GM23338 (cell line): ENCODE data around the gene SPRED2. TPM values are rescaled to one million over a fixed set of nuclear protein-coding genes. Genes with fewer than 3 reads are reported as not detected.

Source experiments
- ATAC-seq: fragments of 200-7000 bp; cut with Tn5 transposase; 3 replicates; pipeline ENCODE4 v1.9.1; 2020
- DNase-seq: peaks from one replicate; pipeline ENCODE4 v3.0.0-alpha.2; 2015; ENCODE audit warnings: low spot score
- H2AFZ ChIP-seq: fragments of 200-600 bp; sonication (generic); 2 replicates; pipeline ENCODE4 v1.8.0; 2016; ENCODE audit warnings: antibody characterized with exemption, mild to moderate bottlenecking, moderate library complexity
- H3F3A ChIP-seq: fragments of 200-600 bp; sonication (generic); replicated peaks from 2 replicates; pipeline ENCODE4 v1.8.0; 2017; ENCODE audit warnings: antibody characterized with exemption, mixed run types, low read depth
- H3K27ac ChIP-seq: fragments of 200-600 bp; sonication (generic); 2 replicates; pipeline ENCODE4 v1.6.1; 2016; ENCODE audit warnings: low read depth
- H3K27me3 ChIP-seq: fragments of 200-600 bp; sonication (generic); 2 replicates; pipeline ENCODE4 v1.8.0; 2016; ENCODE audit warnings: mild to moderate bottlenecking, mixed run types, moderate library complexity; ENCODE audit not compliant: insufficient read depth
- H3K36me3 ChIP-seq: fragments of 200-600 bp; sonication (generic); 2 replicates; pipeline ENCODE4 v1.8.0; 2016; ENCODE audit warnings: mild to moderate bottlenecking; ENCODE audit not compliant: insufficient read depth
- H3K4me1 ChIP-seq: fragments of 200-600 bp; sonication (generic); 2 replicates; pipeline ENCODE4 v1.8.0; 2016; ENCODE audit warnings: mild to moderate bottlenecking, moderate library complexity; ENCODE audit not compliant: insufficient read depth
- H3K4me2 ChIP-seq: fragments of 200-600 bp; sonication (generic); 2 replicates; pipeline ENCODE4 v1.7.1; 2017; ENCODE audit warnings: mixed run types
- H3K4me3 ChIP-seq: fragments of 200-600 bp; sonication (generic); 2 replicates; pipeline ENCODE4 v1.6.1; 2016; ENCODE audit warnings: mixed run types
- H3K79me2 ChIP-seq: fragments of 200-600 bp; sonication (generic); replicated peaks from 2 replicates; pipeline ENCODE4 v1.8.0; 2017; ENCODE audit warnings: mild to moderate bottlenecking; ENCODE audit not compliant: insufficient read depth
- H3K9me2 ChIP-seq: fragments of 200-600 bp; sonication (generic); 2 replicates; pipeline ENCODE4 v1.8.0; 2017; ENCODE audit not compliant: insufficient read depth
- H4K20me1 ChIP-seq: fragments of 200-600 bp; sonication (generic); replicated peaks from 2 replicates; pipeline ENCODE4 v1.8.0; 2017; ENCODE audit warnings: mild to moderate bottlenecking; ENCODE audit not compliant: insufficient read depth
- H3K27ac Mint-ChIP-seq: 2 replicates; pipeline ENCODE4 v1.8.0; 2020; ENCODE audit warnings: inconsistent platforms, mild to moderate bottlenecking, moderate library complexity, mixed read lengths
- H3K27me3 Mint-ChIP-seq: 3 replicates; pipeline ENCODE4 v1.8.0; 2022; ENCODE audit warnings: low read depth, mild to moderate bottlenecking, moderate library complexity, mixed read lengths, inconsistent platforms; ENCODE audit not compliant: insufficient read depth, poor library complexity
- H3K36me3 Mint-ChIP-seq: 3 replicates; pipeline ENCODE4 v1.8.0; 2021; ENCODE audit warnings: low read depth, mild to moderate bottlenecking, inconsistent platforms, moderate library complexity, mixed read lengths
- H3K4me1 Mint-ChIP-seq: 3 replicates; pipeline ENCODE4 v1.8.0; 2020; ENCODE audit warnings: mild to moderate bottlenecking, inconsistent platforms, mixed read lengths
- H3K4me3 Mint-ChIP-seq: 3 replicates; pipeline ENCODE4 v1.8.0; 2021; ENCODE audit warnings: moderate library complexity, mild to moderate bottlenecking, inconsistent platforms, mixed read lengths
- H3K9me3 Mint-ChIP-seq: 3 replicates; pipeline ENCODE4 v1.8.0; 2020; ENCODE audit warnings: moderate library complexity, mild to moderate bottlenecking, inconsistent platforms, mixed read lengths
- CREB1 ChIP-seq: fragments of 250-450 bp; sonication (Bioruptor Pico); IDR thresholded peaks from 2 replicates; pipeline ENCODE4 v1.5.0; 2020; ENCODE audit warnings: low read depth, mild to moderate bottlenecking, moderate library complexity
- ETS1 ChIP-seq: IDR thresholded peaks from 2 replicates; pipeline ENCODE4 v1.6.1; 2016; ENCODE audit warnings: antibody characterized with exemption
- EZH2 ChIP-seq: fragments of 200-600 bp; sonication (generic); IDR thresholded peaks from one replicate; pipeline ENCODE4 v1.8.0; 2017; ENCODE audit warnings: antibody characterized with exemption, mild to moderate bottlenecking, low read depth; ENCODE audit not compliant: unreplicated experiment
- JUNB ChIP-seq: IDR thresholded peaks from one replicate; pipeline ENCODE4 v1.6.1; 2016; ENCODE audit warnings: antibody characterized with exemption; ENCODE audit not compliant: unreplicated experiment
- NANOG ChIP-seq: IDR thresholded peaks from 2 replicates; pipeline ENCODE4 v1.6.1; 2016; ENCODE audit warnings: antibody characterized with exemption, borderline replicate concordance
- POLR2AphosphoS5 ChIP-seq: IDR thresholded peaks from 2 replicates; pipeline ENCODE4 v1.6.1; 2016; ENCODE audit warnings: antibody characterized with exemption, low read depth
- REST ChIP-seq: IDR thresholded peaks from one replicate; pipeline ENCODE4 v1.6.1; 2018; ENCODE audit warnings: antibody characterized with exemption; ENCODE audit not compliant: unreplicated experiment
- ZNF114 ChIP-seq: fragments of 250-450 bp; sonication (Bioruptor Pico); IDR thresholded peaks from 2 replicates; pipeline ENCODE4 v1.5.0; 2020; ENCODE audit warnings: mild to moderate bottlenecking, moderate library complexity
- ZNF462 ChIP-seq: fragments of 250-450 bp; sonication (Bioruptor Pico); IDR thresholded peaks from 2 replicates; pipeline ENCODE4 v1.5.0; 2020; ENCODE audit warnings: mild to moderate bottlenecking, moderate library complexity
- polyA plus RNA-seq: library from polyadenylated mRNA; unstranded; fragments of >200 nt; fragmentation: Nextera tagmentation; extraction: Ambion mirVana; gene quantifications from 2 replicates; pipeline ENCODE4 v1.2.1, GENCODE V29; 2016
- total RNA-seq: library from RNA; depleted of rRNA; stranded (reverse); fragments of >200 nt; shearing (Covaris generic); gene quantifications from 2 replicates; pipeline ENCODE4 v1.2.3, GENCODE V29; 2014

The SPRED2 gene
- total and polyA plus RNA-seq, 2 experiments from 2014 or later = 8.7 to 13.0 TPM

- TF ChIP-seq ETS1 = no peak
- TF ChIP-seq ZNF462 (CRISPR knock-in tag) = no peak
- TF ChIP-seq JUNB = no peak
- no peak for TF ChIP-seq NANOG
- no peak for TF ChIP-seq CREB1
- TF ChIP-seq EZH2 = no peak
Measured at GRCh38 chr2:65277118-65277517, 155.3 kb downstream of the SPRED2 start (continued).

- no peak overlapping the region for H3K4me3 ChIP-seq
- H3K9me2 ChIP-seq = no peaks in the 10 kb centered on the region
- H2AFZ ChIP-seq = no peak overlapping the region
- H3K79me2 ChIP-seq = no peaks in the 10 kb centered on the region; the same call in 1 of the 2 replicates
- no peaks in the 10 kb centered on the region; the same call in 1 of the 2 replicates for H3K36me3 ChIP-seq
- DNase-seq (no peak), ATAC-seq (no peak)
- H3K27ac ChIP-seq = no peak overlapping the region
- Mint-ChIP-seq H3K27me3 (peaks cover 96% of the 10 kb centered on the region), H3K36me3 (peaks cover 14% of the 10 kb centered on the region; the same call in 2 of the 3 replicates), H3K27ac (no peak overlapping the region), H3K9me3 (no peaks in the 10 kb centered on the region), H3K4me1 (peaks cover 8% of the 10 kb centered on the region; the same call in 2 of the 3 replicates), H3K4me3 (no peak overlapping the region)
- H3K27me3 ChIP-seq = peaks cover 100% of the 10 kb centered on the region
- peaks cover 32% of the 10 kb centered on the region for H4K20me1 ChIP-seq
- H3K4me1 ChIP-seq = no peaks in the 10 kb centered on the region
- H3F3A ChIP-seq = no peaks in the 10 kb centered on the region
- no peak overlapping the region for H3K4me2 ChIP-seq
- no peak for TF ChIP-seq REST
- TF ChIP-seq POLR2AphosphoS5 = no peak
- TF ChIP-seq CREB1 = no peak
- no peak for TF ChIP-seq ZNF114 (CRISPR knock-in tag)
Measured at GRCh38 chr2:65276609-65277008, 155.8 kb downstream of the SPRED2 start.
